Middle frontal gyrus (tissue), 1 donor: ENCODE data around the gene LMO7.

ENCODE experiments used
- DNase-seq: peaks from one replicate; pipeline ENCODE4 v3.0.0-alpha.2; 2015; ENCODE audit warnings: low spot score; ENCODE audit errors: extremely low spot score

LMO7 gene

GRCh38 chr13:75838366-75839005 lies 202.4 kb downstream of the LMO7 start:
- DNase-seq: no peak

DNA sequence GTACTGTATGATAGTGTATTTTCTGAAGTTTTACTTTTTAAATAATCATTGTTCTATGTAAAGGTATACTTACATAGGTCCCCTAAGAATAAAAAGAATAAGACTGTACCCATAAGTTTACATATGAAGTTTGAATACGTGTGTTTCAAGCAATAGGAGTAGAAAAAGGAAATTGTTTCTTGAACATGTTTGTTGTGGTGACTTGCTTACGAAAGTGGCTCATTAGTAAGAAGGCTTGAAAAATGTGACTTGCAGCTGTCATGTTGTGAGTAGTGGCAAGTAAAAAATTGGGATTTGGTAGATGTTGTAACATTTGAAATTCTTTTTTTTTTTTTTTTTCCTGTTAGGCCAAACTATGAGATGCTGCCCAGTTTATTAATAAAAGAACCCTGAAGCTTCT lies 203.3 kb downstream of the LMO7 start:
- no peak for DNase-seq

DNA sequence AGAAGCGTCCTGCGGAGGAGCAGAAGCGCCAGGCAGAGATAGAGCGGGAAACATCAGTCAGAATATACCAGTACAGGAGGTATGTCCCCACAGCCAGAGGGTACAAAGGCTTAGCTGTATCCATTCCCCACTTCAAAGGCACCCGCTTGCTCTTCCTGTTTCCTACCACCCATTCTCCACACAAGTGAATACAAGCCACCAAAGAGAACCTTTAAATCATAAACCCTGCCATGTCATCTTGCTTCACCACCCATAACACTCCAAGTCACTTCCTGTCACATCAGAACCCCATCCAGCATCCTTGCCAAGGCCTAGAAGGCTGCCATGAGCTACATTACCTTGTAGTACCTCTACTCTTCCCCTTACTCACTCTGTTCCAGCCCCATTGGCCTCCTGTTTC lies 205.8 kb downstream of the LMO7 start:
- no peak for DNase-seq

DNA sequence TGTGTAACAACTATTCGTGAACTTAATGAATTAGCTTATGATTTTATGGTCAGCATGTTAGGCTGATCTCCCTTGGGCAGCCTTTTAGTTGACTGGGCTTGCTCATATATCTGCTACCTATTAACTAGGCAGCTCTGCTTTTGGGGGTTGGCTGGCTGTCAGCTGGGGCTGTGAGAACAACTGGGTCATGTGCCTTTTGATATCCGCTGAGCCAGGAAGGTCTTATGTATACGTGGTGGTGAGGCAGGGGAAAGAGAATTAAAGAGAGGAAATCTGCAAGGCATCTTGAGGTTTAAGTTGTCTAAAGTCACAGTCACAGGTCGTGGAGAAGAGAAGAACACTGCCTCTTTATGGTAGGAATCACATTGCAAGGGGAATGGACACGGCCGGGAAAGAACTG lies 206.9 kb downstream of the LMO7 start:
- DNase-seq: no peak

DNA sequence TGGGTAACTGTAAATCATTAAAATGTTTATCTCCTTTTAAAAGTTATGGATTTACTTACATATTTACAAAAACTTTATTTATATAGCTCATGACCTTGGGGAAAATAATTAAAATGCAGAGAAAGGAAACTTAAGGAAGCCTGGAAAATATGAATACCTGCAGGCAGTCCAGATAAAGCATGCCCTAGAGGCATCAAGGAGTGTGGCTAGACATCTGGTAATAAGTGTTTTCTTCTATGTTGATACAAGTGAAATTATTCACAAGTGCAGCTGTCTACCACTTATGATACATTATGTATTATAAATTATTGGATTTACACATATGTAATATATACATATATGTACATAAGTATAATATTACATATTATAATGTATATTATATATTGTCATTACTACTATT lies 207.9 kb downstream of the LMO7 start:
- DNase-seq: no peak

GRCh38 chr13:75847588-75847987 lies 211.5 kb downstream of the LMO7 start:
- DNase-seq: no peak

- DNase-seq: no peak
Measured at GRCh38 chr13:75850916-75851315, 214.8 kb downstream of the LMO7 start.

DNA sequence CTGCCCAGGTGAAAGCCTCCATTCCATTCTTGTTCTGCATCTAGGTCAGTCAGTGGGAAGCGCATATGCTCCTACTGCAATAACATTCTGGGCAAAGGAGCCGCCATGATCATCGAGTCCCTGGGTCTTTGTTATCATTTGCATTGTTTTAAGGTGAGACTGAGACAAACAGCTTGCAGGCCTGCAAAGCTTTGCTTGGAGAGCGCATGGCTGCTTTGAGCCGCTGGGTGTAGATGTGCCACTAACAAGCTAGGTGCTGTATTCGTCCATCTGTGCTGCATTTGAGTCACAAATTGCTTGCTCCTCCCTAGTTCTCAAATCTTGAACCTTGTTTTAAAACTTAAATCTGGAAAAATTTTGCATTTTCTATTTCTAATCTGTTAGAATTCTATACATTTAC lies 219.1 kb downstream of the LMO7 start:
- DNase-seq: no peak

DNA sequence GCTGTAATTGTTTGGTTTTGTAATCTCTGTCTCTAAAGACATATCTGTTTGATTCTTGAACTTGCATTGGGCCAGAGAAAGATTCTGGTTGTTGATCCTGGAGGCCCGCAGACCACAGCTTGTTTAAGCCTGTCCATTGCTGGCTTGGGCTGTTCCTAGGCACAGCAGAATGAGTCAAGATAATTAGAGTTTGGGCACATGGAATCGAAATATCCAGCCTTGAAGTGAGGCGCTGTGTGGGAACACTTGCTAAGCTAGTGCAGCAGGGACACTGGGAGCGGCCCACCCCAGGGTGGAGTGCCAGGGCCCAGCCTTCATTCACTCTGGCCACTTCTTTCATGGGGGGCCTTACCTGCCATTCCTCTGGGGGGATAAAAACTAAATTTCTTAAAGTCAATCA lies 219.7 kb downstream of the LMO7 start:
- no peak for DNase-seq

DNA sequence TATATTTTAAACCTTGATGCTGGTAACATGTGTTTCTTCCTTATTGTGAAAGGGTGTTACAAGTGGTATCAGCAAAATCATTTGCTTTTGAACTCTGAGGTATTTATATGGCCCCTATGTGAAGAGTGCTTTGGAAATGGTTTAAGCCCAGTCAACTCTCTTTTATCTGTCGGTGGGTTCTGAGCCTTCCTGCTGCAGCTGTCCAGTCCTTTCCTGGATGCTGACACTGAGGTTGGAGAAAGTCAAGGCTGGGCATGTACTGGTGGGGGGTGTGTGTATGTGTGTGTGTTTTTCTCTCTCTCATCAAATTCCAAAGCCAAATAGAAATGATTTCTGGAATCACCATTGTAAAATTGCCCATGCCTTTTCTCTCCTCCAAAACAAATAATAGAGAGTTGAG lies 221.2 kb downstream of the LMO7 start:
- DNase-seq: no peak

DNA sequence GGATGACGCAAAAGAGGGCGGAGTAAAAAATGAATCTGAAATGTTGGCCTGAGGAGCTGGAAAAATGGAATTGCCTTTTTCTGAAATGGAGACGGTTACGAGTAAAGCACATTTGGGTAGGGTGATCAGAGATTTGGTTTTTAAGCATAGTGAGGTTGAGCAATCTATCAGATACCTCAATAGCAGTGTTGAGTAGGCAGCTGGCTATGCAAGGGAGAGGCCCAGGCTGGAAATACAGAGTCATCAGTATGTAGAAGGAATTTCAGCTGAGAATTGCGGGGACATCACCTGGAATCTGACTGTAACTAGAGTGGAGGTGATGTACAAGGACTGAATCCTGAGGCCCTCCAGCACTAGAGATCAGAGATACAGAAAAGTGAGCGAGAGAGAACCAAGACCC lies 224.8 kb downstream of the LMO7 start:
- no peak for DNase-seq

- DNase-seq: no peak
Measured at GRCh38 chr13:75861786-75862185, 225.7 kb downstream of the LMO7 start.

- no peak for DNase-seq
Measured at GRCh38 chr13:75864718-75865117, 228.6 kb downstream of the LMO7 start.

GRCh38 chr13:75867379-75868117 lies 231.4 kb downstream of the LMO7 start:
- no peak for DNase-seq

GRCh38 chr13:75869981-75870380 lies 233.9 kb downstream of the LMO7 start:
- DNase-seq: no peak

DNA sequence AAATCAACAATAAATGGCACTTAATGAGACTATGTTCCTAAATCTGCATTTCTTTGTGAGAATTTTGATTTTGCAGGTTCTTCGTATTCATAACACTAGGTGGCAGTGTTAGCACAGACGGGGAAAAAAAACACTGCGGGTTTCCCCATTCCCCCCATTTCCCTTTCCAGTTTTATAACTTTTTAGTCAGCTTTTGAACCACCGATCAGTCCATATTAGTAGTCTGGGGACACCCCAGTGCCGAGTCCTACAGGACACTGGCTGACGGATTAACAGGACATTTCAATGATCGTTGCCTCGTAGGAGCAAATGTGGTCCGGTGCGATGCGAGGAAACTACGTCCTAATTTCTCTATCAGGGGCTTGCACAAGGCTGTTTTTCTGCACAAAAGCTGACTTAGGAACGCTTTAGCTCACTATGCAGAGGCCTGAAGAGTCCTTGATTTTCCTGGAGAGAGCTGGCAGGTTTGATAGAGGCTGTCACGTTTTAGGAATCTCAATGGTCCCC lies 234.3 kb downstream of the LMO7 start:
- no peak for DNase-seq

DNA sequence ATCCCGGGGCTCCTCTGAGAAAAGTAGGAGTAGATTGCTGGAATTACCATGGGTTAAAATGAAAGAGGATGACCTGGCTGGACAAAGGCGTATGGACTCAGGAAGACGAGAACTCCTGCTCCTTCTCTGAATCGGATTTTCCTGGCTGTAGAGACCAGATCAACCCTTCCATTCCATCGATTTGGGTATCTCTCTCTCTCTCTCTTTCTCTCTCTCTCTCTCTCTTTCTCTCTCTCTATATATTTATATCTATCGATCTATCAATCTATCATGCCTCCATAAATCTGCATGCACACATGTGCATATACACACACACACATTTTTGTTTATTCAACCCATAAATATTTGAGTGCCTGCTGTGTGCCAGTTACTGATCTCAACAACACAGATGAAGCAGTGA lies 234.9 kb downstream of the LMO7 start:
- DNase-seq: no peak

DNA sequence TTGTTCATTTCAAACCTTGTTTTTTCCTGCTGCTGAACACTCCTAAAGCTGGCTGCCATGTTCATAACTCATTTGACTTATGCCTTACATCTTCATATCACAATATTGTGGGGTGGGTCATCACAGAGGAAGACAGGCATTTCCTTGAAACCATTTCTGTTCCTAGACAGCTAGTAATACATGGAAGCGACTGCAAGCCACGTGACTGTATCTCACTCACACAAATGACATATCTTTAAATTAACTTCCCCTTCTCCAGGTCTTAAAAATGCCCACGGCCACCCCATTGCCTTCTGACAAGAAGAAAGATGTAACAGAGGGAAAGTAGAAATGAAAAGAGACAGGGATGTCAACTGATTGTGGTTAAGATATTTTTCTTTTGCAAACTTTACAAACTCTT lies 236.8 kb downstream of the LMO7 start:
- DNase-seq: no peak

GRCh38 chr13:75873494-75873893 lies 237.4 kb downstream of the LMO7 start:
- no peak for DNase-seq

DNA sequence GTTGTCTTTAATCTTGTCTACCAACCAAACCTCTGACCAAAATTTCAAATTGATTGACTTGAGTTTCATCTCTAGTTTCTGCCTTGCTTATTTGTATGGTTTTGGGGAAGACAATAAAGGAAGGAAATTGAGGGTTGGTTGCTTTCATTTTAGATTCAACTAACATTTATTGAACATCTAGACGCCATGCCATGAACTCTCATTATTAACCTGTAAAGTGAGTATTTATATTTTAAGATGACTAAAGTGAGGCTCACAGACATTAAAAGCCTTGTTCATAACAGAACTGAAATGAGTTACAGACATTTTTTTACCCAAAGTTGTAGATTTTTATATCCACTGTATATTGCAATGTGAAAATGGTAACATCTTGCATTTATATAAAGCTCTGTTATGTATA lies 239.3 kb downstream of the LMO7 start:
- DNase-seq: no peak

DNA sequence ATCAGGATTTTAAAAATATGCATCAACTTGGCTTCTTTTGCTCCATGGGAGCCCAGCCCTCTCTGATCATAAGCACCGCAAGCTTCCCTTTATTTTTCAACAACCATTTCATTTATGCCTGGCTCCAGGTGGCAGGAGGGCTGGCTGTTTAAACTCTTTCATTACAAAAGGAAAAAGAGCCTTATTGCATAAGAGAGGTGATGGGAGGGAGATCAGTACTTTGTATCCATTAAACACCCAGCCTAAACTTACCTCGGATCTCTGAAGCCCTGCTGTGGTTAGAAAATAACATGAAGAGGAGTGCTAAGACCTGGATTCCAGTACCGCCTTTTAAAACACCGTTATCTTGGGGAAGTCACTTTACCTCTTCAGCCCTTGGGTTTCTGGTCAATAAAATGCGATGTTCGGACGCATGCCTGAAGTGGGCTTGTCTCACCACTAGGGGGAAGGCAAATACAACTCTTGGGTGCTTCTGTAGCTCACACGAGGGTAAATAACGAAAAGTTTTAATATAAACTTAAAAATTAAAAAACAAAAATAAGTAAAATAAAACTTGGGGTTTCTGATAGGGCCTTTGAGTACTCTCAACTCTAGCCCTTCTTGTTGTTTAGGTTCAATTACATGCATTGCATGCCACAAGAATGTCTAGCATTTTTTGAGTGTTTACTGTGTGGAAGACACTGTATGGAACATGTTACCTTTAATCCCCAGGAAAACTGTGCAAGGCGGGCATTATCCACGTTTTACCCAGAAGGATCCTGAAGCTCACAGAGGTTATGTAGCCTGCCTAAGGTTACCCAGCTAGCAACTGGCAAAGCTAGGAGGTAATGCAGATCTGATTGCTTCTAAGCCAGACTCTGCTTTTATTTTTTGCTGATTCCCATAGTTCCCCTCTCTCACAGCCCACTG lies 240.3 kb downstream of the LMO7 start:
- peak; percentile 51 for DNase-seq

DNA sequence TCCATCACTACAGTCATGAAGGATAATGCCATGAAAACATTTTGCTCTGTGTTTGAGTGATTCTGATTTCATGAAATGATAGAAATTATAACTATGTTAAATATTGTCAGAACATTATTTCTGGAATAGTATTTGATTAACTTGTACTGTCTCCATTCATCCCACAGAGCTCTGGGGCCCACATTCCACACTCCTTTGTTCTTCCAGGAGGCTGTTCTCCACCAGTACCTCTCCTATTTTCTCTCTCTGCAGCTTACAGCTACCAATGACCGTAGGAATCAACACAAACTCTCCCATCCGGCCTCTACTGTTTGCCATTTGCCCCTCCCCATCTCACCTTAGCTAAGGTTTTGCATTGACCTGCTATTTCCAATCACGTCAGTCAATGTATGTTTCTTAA lies 240.9 kb downstream of the LMO7 start:
- DNase-seq: no peak
